ENCODE data around the gene ELL2. TPM values are rescaled to one million over a fixed set of nuclear protein-coding genes. Genes with fewer than 3 reads are reported as not detected.

The ELL2 gene
- polyA plus RNA-seq, 1 donor from 2014 or later: 1.4 TPM

GRCh38 chr5:95901676-95902627 lies 59.7 kb downstream of the ELL2 start:
- no peaks in the 10 kb centered on the region for H3K36me3 ChIP-seq (ENCODE audit: insufficient read depth, low read length)
- no peak overlapping the region for H3K4me2 ChIP-seq (ENCODE audit: low read length)
- no peaks in the 10 kb centered on the region for H3K27me3 ChIP-seq (ENCODE audit: insufficient read depth, low read depth, low read length)
- no peak overlapping the region for H3K4me3 ChIP-seq (ENCODE audit: low read length)
- no peak overlapping the region for H2AFZ ChIP-seq (ENCODE audit: low read depth, low read length)
- no peak for TF ChIP-seq EZH2 (IDR thresholded peaks at IDR 0.05; ENCODE audit: borderline replicate concordance, insufficient read depth, low read length, poor library complexity, severe bottlenecking)
- TF ChIP-seq POLR2AphosphoS5 (IDR thresholded peaks at IDR 0.05): no peak
- TF ChIP-seq EP300 (conservative IDR thresholded peaks at IDR 0.05; ENCODE audit: poor library complexity, severe bottlenecking): no peak
- no peak for TF ChIP-seq REST (IDR thresholded peaks at IDR 0.05; ENCODE audit: borderline replicate concordance)
- TF ChIP-seq MXI1 (conservative IDR thresholded peaks at IDR 0.05; ENCODE audit: poor library complexity, severe bottlenecking): no peak
- no peak for TF ChIP-seq CTCF (IDR thresholded peaks at IDR 0.05; ENCODE audit: poor library complexity, severe bottlenecking)
- TF ChIP-seq SMC3 (conservative IDR thresholded peaks at IDR 0.05; ENCODE audit: poor library complexity): no peak
- TF ChIP-seq RAD21 (conservative IDR thresholded peaks at IDR 0.05): no peak
- no peaks in the 10 kb centered on the region for H3K9me2 ChIP-seq (ENCODE audit: insufficient read depth, low read length)
- H3K79me2 ChIP-seq (replicated peaks; ENCODE audit: insufficient read depth, low read length): no peaks in the 10 kb centered on the region
- no peaks in the 10 kb centered on the region for H3F3A ChIP-seq (ENCODE audit: insufficient read depth, low read length, poor library complexity, severe bottlenecking)
- no peak overlapping the region for H3K27ac ChIP-seq (ENCODE audit: low read length)
- H3K9ac ChIP-seq (ENCODE audit: low read length): no peak overlapping the region
- no peaks in the 10 kb centered on the region for H4K20me1 ChIP-seq (ENCODE audit: insufficient read depth)
- H3K9me3 ChIP-seq (ENCODE audit: low read length): no peaks in the 10 kb centered on the region

- Histone ChIP-seq H3K27ac (ENCODE audit: low read length) (no peak overlapping the region), H2AFZ (ENCODE audit: low read depth, low read length) (no peak overlapping the region), H3K36me3 (ENCODE audit: insufficient read depth, low read length) (no peaks in the 10 kb centered on the region), H3K9me3 (ENCODE audit: low read length) (no peaks in the 10 kb centered on the region), H3K9me2 (ENCODE audit: insufficient read depth, low read length) (no peaks in the 10 kb centered on the region), H3K27me3 (ENCODE audit: insufficient read depth, low read depth, low read length) (no peaks in the 10 kb centered on the region), H3K79me2 (replicated peaks; ENCODE audit: insufficient read depth, low read length) (no peaks in the 10 kb centered on the region), H3F3A (ENCODE audit: insufficient read depth, low read length, poor library complexity, severe bottlenecking) (no peaks in the 10 kb centered on the region), H4K20me1 (ENCODE audit: insufficient read depth) (no peaks in the 10 kb centered on the region), H3K4me3 (ENCODE audit: low read length) (no peak overlapping the region), H3K9ac (ENCODE audit: low read length) (no peak overlapping the region), H3K4me2 (ENCODE audit: low read length) (no peak overlapping the region)
- TF ChIP-seq EP300 (conservative IDR thresholded peaks at IDR 0.05; ENCODE audit: poor library complexity, severe bottlenecking) (no peak), MXI1 (conservative IDR thresholded peaks at IDR 0.05; ENCODE audit: poor library complexity, severe bottlenecking) (no peak), CTCF (IDR thresholded peaks at IDR 0.05; ENCODE audit: poor library complexity, severe bottlenecking) (no peak), EZH2 (IDR thresholded peaks at IDR 0.05; ENCODE audit: borderline replicate concordance, insufficient read depth, low read length, poor library complexity, severe bottlenecking) (no peak), TAF1 (IDR thresholded peaks at IDR 0.05; ENCODE audit: low read depth) (no peak), REST (IDR thresholded peaks at IDR 0.05; ENCODE audit: borderline replicate concordance) (no peak), SMC3 (conservative IDR thresholded peaks at IDR 0.05; ENCODE audit: poor library complexity) (no peak), POLR2AphosphoS5 (IDR thresholded peaks at IDR 0.05) (no peak), RAD21 (conservative IDR thresholded peaks at IDR 0.05) (no peak)
Observed at GRCh38 chr5:95900383-95900958, 61.2 kb downstream of the ELL2 start.

All from neural cell (in vitro differentiated cells).